Ishikawa (cell line): ENCODE data around the gene ZNRF2.

ENCODE experiments used
- CEBPB ChIP-seq: IDR thresholded peaks from 2 replicates; pipeline ENCODE4 v1.6.1; 2012
- CREB1 ChIP-seq: IDR thresholded peaks from 2 replicates; pipeline ENCODE4 v1.6.1; 2012; ENCODE audit warnings: low read depth
- EGR1 ChIP-seq: IDR thresholded peaks from 2 replicates; pipeline ENCODE4 v1.6.1; 2012
- EP300 ChIP-seq: IDR thresholded peaks from 2 replicates; pipeline ENCODE4 v1.6.1; 2012; ENCODE audit warnings: borderline replicate concordance
- FOXM1 ChIP-seq: IDR thresholded peaks from 2 replicates; pipeline ENCODE4 v1.6.1; 2012; ENCODE audit warnings: low read depth, borderline replicate concordance
- NFIC ChIP-seq: IDR thresholded peaks from 2 replicates; pipeline ENCODE4 v1.6.1; 2012
- RAD21 ChIP-seq: IDR thresholded peaks from 2 replicates; pipeline ENCODE4 v1.6.1; 2012; ENCODE audit warnings: low read depth
- TCF12 ChIP-seq: IDR thresholded peaks from 2 replicates; pipeline ENCODE4 v1.6.1; 2012; ENCODE audit warnings: low read depth
- TEAD4 ChIP-seq: IDR thresholded peaks from 2 replicates; pipeline ENCODE4 v1.6.1; 2012
- YY1 ChIP-seq: IDR thresholded peaks from 2 replicates; pipeline ENCODE4 v1.6.1; 2012; ENCODE audit warnings: low read depth
- ZBTB7A ChIP-seq: IDR thresholded peaks from 2 replicates; pipeline ENCODE4 v1.6.1; 2012; ENCODE audit warnings: low read depth
- TF ChIP-seq, protein P1 (sequence below): IDR thresholded peaks from 2 replicates; pipeline ENCODE4 v1.6.1; 2012; ENCODE audit warnings: low read depth, mild to moderate bottlenecking
- TF ChIP-seq, protein P2 (sequence below): IDR thresholded peaks from 2 replicates; pipeline ENCODE4 v1.6.1; 2012

- TF ChIP-seq, protein P1, sequence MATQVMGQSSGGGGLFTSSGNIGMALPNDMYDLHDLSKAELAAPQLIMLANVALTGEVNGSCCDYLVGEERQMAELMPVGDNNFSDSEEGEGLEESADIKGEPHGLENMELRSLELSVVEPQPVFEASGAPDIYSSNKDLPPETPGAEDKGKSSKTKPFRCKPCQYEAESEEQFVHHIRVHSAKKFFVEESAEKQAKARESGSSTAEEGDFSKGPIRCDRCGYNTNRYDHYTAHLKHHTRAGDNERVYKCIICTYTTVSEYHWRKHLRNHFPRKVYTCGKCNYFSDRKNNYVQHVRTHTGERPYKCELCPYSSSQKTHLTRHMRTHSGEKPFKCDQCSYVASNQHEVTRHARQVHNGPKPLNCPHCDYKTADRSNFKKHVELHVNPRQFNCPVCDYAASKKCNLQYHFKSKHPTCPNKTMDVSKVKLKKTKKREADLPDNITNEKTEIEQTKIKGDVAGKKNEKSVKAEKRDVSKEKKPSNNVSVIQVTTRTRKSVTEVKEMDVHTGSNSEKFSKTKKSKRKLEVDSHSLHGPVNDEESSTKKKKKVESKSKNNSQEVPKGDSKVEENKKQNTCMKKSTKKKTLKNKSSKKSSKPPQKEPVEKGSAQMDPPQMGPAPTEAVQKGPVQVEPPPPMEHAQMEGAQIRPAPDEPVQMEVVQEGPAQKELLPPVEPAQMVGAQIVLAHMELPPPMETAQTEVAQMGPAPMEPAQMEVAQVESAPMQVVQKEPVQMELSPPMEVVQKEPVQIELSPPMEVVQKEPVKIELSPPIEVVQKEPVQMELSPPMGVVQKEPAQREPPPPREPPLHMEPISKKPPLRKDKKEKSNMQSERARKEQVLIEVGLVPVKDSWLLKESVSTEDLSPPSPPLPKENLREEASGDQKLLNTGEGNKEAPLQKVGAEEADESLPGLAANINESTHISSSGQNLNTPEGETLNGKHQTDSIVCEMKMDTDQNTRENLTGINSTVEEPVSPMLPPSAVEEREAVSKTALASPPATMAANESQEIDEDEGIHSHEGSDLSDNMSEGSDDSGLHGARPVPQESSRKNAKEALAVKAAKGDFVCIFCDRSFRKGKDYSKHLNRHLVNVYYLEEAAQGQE, result no peak
- TF ChIP-seq, protein P2, sequence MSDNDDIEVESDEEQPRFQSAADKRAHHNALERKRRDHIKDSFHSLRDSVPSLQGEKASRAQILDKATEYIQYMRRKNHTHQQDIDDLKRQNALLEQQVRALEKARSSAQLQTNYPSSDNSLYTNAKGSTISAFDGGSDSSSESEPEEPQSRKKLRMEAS, result no peak
- no peak for TF ChIP-seq YY1
- no peak for TF ChIP-seq CREB1
- TF ChIP-seq TEAD4, result no peak
- no peak for TF ChIP-seq ZBTB7A
- no peak for TF ChIP-seq EGR1
- no peak for TF ChIP-seq FOXM1
- no peak for TF ChIP-seq TCF12
- no peak for TF ChIP-seq RAD21
- TF ChIP-seq CEBPB, result no peak
- TF ChIP-seq EP300, result no peak
- no peak for TF ChIP-seq NFIC
Observed at GRCh38 chr7:30269490-30269889, 14.9 kb upstream of the ZNRF2 start.
